Astrocyte of the spinal cord (primary cell): Measurements from ENCODE around the gene HPCAL1.

Source experiments
- DNase-seq: peaks from one replicate; pipeline ENCODE4 v3.0.0; 2011; ENCODE audit warnings: low read depth, low spot score
- H3K4me3 ChIP-seq: 2 replicates; pipeline ENCODE4 v1.5.1; 2011; ENCODE audit warnings: low read depth, mild to moderate bottlenecking, low read length, moderate library complexity
- in situ Hi-C: cut with HindIII; loops from 2 replicates; pipeline ENCODE4 v1.10.0; 2017; ENCODE audit warnings: low sequenced_read_pairs
- TF ChIP-seq, protein P1 (sequence below): IDR thresholded peaks from 2 replicates; pipeline ENCODE4 v1.5.1; 2012; ENCODE audit warnings: low read depth, mild to moderate bottlenecking, low read length, inconsistent platforms

HPCAL1 gene

GRCh38 chr2:10331702-10332401 is 29.1 kb downstream of the HPCAL1 start:
- H3K4me3 ChIP-seq = no peak overlapping the region
- DNase-seq = no peak
- in situ Hi-C loops = no loop called here
- TF ChIP-seq, protein P1, sequence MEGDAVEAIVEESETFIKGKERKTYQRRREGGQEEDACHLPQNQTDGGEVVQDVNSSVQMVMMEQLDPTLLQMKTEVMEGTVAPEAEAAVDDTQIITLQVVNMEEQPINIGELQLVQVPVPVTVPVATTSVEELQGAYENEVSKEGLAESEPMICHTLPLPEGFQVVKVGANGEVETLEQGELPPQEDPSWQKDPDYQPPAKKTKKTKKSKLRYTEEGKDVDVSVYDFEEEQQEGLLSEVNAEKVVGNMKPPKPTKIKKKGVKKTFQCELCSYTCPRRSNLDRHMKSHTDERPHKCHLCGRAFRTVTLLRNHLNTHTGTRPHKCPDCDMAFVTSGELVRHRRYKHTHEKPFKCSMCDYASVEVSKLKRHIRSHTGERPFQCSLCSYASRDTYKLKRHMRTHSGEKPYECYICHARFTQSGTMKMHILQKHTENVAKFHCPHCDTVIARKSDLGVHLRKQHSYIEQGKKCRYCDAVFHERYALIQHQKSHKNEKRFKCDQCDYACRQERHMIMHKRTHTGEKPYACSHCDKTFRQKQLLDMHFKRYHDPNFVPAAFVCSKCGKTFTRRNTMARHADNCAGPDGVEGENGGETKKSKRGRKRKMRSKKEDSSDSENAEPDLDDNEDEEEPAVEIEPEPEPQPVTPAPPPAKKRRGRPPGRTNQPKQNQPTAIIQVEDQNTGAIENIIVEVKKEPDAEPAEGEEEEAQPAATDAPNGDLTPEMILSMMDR = no peak

GRCh38 chr2:10332402-10333246 is 29.9 kb downstream of the HPCAL1 start:
- no peak overlapping the region for H3K4me3 ChIP-seq
- DNase-seq = peak; percentile 51
- in situ Hi-C loops = no loop called here
- TF ChIP-seq, protein P1 = no peak

- in situ Hi-C loops = no loop called here
- DNase-seq = no peak
- TF ChIP-seq, protein P1 = no peak
- no peak overlapping the region for H3K4me3 ChIP-seq
Measured at GRCh38 chr2:10333247-10333613, 30.5 kb downstream of the HPCAL1 start.

DNA sequence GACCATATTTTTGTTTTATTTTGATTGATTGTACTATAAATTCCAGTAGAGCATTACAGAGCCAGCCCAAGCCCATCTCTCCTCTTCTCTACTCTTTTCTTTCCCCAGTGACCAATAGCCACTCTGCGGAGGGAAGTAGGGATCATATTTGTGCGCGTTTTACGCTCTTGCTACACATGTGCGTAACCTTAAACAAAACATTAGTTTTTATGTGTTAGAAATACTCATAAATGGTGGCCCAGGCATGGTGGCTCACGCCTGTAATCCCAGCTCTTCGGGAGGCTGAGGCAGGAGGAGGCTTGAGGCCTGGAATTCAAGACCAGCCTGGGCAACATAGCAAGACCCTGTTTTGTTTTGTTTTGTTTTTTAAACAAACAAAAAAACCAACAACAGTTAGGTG is 31.3 kb downstream of the HPCAL1 start:
- no peak overlapping the region for H3K4me3 ChIP-seq
- in situ Hi-C loops = no loop called here
- no peak for DNase-seq
- TF ChIP-seq, protein P1 = no peak

- in situ Hi-C loops = no loop called here
- DNase-seq = no peak
- H3K4me3 ChIP-seq = no peak overlapping the region
- TF ChIP-seq, protein P1 = no peak
Measured at GRCh38 chr2:10335046-10335840, 32.5 kb downstream of the HPCAL1 start.

- in situ Hi-C loops = no loop called here
- no peak overlapping the region for H3K4me3 ChIP-seq
- TF ChIP-seq, protein P1 = no peak
- no peak for DNase-seq
Measured at GRCh38 chr2:10336283-10336682, 33.6 kb downstream of the HPCAL1 start.
